IgD-negative memory B cell (primary cell): ENCODE measurements around the gene SV2B. TPM values are rescaled to one million over a fixed set of nuclear protein-coding genes. Genes with fewer than 3 reads are reported as not detected.

Source experiments
- H3K27ac Mint-ChIP-seq, 3 donors: one replicate each; pipeline ENCODE4 v1.8.0; 2020 to 2022; ENCODE audit warnings: mild to moderate bottlenecking in 3 of 3, mixed read lengths in 3 of 3, moderate library complexity in 1 of 3
- H3K27me3 Mint-ChIP-seq: one replicate; pipeline ENCODE4 v1.8.0; 2021; ENCODE audit warnings: mixed read lengths
- H3K36me3 Mint-ChIP-seq: one replicate; pipeline ENCODE4 v1.8.0; 2020; ENCODE audit warnings: mild to moderate bottlenecking, mixed read lengths
- H3K4me1 Mint-ChIP-seq, 3 donors: one replicate each; pipeline ENCODE4 v1.8.0; 2020 to 2022; ENCODE audit warnings: mixed read lengths in 3 of 3, mild to moderate bottlenecking in 1 of 3
- H3K4me3 Mint-ChIP-seq, 4 donors: one replicate each; pipeline ENCODE4 v1.8.0; 2020 to 2022; ENCODE audit warnings: mild to moderate bottlenecking in 4 of 4, mixed read lengths in 4 of 4, moderate library complexity in 3 of 4
- H3K9me3 Mint-ChIP-seq, 3 donors: one replicate each; pipeline ENCODE4 v1.8.0; 2020 to 2021; ENCODE audit warnings: mixed read lengths in 3 of 3, mild to moderate bottlenecking in 1 of 3
- polyA plus RNA-seq: library from polyadenylated mRNA; unstranded; fragments of 300-500 nt; fragmentation: Illumina TruSeq; gene quantifications from one replicate; pipeline ENCODE4 v1.2.3, GENCODE V29; 2021

SV2B gene
- polyA plus RNA-seq, 1 donor from 2014 or later: 0.01 TPM

DNA sequence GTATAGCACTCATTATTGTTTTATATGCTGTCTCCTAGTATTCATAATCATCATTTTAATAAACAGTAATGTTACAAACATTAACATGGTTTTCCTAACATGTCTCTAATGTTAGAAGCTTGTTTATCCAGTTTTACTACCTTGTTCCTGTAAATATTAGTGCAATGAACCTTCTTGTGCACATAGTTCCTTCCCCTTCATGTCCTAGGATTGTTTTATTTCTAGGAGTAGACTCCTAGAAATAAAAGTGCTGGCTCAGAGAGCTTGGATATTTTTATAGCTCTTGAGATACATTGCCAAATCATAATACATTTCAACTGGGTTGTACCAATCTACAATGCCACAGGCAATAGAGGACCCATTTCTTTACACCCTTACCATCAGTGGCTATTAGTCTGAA is 161.3 kb downstream of the SV2B start:
- Mint-ChIP-seq H3K4me3 (no peak overlapping the region), H3K9me3 (no peaks in the 10 kb centered on the region), H3K4me1 (peaks cover 0 to 8% (median 5%) of the 10 kb centered on the region in 3 donors), H3K27me3 (peaks cover 10% of the 10 kb centered on the region), H3K36me3 (peaks cover 1% of the 10 kb centered on the region), H3K27ac (no peak overlapping the region)

DNA sequence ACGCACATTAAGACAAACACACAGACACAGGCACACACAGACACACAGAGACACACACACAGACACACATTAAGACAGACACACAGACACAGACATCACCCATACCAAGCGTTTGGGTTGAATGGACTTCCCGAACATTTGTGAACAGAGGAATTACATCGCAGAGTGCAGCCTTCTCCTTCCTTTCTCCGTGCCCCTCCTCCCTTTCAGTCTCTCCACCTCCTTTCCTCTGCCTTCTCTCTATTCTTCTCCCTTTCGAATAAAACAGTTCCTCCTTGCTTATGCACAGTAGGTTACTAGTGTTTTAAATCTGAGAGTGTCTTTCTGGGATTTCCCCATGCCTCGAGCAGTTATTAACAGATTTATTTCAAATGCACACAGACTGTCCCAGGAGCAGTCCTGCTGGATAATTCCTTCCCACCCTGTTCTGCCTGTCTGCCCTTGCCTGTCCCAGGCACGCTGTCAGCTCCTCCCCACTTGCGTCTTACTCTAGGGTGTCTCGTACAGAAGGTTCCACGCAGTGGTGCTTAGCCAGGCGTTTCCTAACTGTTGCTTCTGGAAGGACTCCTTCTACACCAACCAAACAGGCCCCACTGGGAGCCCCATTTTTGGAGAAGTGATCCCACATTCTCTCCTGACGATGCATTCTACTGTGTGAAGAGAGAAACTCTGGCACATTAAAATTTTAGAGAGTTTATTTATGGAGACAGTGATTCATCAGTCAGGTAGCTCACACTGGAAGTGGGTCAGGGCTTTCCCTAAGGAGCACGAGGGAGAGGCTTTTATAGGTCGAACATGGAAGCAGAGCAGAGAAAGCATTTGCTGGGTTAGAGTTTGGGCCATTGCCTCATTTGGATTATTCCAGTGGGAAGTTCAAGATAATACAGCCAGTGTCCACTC is 163.8 kb downstream of the SV2B start:
- Mint-ChIP-seq H3K27ac (no peak overlapping the region), H3K4me1 (peaks cover 0 to 8% (median 5%) of the 10 kb centered on the region in 3 donors), H3K27me3 (peaks cover 4% of the 10 kb centered on the region), H3K9me3 (no peaks in the 10 kb centered on the region), H3K36me3 (no peaks in the 10 kb centered on the region), H3K4me3 (no peak overlapping the region)

DNA sequence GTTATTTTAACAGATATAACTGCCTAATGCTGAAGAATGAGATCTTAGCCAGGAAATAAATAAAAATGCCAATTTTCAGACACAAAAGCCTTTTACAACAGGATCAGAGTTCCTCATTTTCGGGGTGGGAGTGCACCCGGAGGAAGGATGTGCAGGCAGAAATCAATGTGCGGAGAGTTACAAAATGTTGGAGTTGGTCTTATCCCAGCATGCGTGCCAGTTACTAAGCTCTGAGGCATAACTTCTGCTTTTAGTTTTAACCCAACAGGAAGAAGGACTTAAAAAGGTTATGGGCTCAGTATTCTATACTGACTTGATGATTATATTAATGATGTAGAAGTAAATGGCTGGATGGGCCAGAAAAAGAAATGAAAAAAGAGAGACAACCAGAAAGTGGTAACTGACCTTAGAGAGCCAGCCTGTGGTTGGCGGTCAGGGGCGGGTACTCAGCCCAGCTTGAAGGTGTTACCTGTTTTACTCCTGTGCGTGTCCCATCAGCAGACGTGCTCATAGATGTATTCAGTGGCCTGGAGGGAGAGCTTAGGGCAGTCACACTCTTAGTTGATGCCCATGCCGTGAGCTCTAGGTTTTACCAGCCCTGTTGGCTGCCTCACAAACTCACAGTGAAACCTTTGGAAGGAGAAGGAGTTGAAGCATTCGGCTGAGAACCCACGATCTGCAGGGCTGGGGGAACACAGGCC is 164.7 kb downstream of the SV2B start:
- no peak overlapping the region for H3K27ac Mint-ChIP-seq
- H3K27me3 Mint-ChIP-seq: peaks cover 9% of the 10 kb centered on the region
- peaks cover 0 to 8% (median 5%) of the 10 kb centered on the region in 3 donors for H3K4me1 Mint-ChIP-seq
- H3K36me3 Mint-ChIP-seq: no peaks in the 10 kb centered on the region
- H3K9me3 Mint-ChIP-seq: no peaks in the 10 kb centered on the region
- H3K4me3 Mint-ChIP-seq: no peak overlapping the region

DNA sequence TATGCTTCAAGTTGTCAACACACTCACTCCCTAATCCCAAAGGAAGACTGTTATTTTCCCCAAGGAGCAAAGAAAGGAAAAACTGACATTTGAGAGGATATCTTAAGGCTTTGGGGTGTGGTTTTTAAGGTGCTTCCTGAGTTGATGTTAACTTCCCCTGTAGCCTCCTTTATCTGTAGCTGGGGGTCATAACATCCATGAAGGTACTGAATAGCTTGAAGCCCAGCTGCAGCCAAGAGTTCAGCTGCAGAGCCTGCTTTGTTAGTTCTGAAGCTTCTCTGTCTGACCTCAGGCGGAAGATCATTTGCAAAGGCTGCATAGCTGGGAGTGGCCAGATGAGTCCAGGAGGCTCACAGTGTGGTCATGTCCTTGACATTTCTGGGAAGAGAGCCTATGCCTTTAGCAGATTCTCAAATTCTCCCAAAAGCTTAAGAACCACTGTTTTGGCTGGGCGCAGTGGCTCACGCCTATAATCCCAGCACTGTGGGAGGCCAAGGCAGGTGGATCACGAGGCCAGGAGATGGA is 165.4 kb downstream of the SV2B start:
- Mint-ChIP-seq H3K27ac (no peak overlapping the region), H3K9me3 (no peaks in the 10 kb centered on the region), H3K4me3 (peak overlapping the region in 1 of 4 donors; percentile 46), H3K4me1 (peaks cover 0 to 8% (median 5%) of the 10 kb centered on the region in 3 donors), H3K36me3 (no peaks in the 10 kb centered on the region), H3K27me3 (peaks cover 10% of the 10 kb centered on the region)

DNA sequence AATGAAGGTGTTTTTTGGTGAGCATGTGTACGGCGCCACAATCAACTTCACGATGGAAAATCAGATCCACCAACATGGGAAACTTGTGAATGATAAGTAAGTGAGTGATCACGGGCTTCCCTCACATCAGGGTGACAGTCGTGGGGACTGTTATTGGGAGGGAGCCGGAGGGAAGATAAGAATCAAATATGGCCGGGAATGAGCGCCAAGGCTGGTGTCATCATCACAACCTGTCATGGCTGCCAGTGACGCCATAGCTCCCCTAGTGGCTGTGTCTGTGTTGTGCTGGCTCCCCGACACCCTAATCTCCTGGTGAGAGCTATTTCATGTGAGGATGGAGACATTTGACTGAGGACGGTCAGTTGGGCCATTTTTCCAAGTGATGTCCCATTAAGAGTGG is 168.5 kb downstream of the SV2B start:
- Mint-ChIP-seq H3K27me3 (peaks cover 12% of the 10 kb centered on the region), H3K27ac (no peak overlapping the region), H3K36me3 (no peaks in the 10 kb centered on the region), H3K4me1 (peaks cover 2 to 10% (median 5%) of the 10 kb centered on the region in 3 donors), H3K9me3 (no peaks in the 10 kb centered on the region), H3K4me3 (no peak overlapping the region)

DNA sequence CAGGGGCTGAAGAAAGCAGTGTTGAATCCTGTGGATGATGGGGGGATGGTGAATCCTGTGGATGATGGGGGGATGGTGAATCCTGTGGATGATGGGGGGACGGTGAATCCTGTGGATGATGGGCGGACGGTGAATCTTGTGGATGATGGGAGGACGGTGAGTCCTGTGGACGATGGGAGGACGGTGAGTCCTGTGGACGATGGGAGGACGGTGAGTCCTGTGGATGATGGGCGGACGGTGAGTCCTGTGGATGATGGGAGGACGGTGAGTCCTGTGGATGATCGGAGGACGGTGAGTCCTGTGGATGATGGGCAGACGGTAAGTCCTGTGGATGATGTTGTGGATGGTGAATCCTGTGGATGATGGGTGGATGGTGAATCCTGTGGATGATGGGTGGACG is 170.7 kb downstream of the SV2B start:
- peaks cover 0 to 3% (median 2%) of the 10 kb centered on the region in 3 donors for H3K4me1 Mint-ChIP-seq
- H3K4me3 Mint-ChIP-seq: no peak overlapping the region
- no peak overlapping the region for H3K27ac Mint-ChIP-seq
- peaks cover 0 to under 1% (median 0%) of the 10 kb centered on the region in 3 donors for H3K9me3 Mint-ChIP-seq
- peaks cover 14% of the 10 kb centered on the region for H3K27me3 Mint-ChIP-seq
- no peaks in the 10 kb centered on the region for H3K36me3 Mint-ChIP-seq

DNA sequence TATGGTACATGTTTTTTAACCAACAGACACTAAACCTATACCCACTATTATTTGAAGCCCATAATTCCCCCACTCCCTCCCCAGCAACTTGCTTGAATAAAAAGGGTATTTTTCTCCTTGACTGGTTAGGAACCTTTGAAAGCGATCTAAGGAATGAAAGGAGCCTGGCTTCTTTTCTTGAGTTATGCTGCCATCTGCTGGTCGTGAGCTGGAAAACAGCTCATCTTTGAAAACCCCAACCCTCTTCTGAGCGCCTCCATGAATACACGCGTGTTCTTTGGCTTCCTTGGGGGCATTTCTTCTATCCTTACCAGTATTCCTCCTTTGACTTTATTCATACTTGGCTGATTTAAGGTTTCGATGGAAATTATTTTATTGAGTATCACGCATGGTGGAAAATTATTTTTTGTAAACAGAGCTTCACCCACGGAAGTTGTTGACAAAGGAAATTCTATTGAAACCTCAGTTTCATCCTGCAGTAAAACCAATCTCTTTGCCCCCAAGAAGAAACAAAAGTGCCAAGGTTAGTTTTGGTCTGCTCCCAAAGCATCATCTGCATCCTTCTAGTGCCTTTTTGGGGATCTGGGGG is 171.6 kb downstream of the SV2B start:
- Mint-ChIP-seq H3K9me3 (peaks cover 0 to 8% (median 3%) of the 10 kb centered on the region in 3 donors), H3K36me3 (no peaks in the 10 kb centered on the region), H3K4me3 (no peak overlapping the region), H3K27me3 (peaks cover 14% of the 10 kb centered on the region), H3K27ac (no peak overlapping the region), H3K4me1 (peaks cover 0 to 3% (median 2%) of the 10 kb centered on the region in 3 donors)

DNA sequence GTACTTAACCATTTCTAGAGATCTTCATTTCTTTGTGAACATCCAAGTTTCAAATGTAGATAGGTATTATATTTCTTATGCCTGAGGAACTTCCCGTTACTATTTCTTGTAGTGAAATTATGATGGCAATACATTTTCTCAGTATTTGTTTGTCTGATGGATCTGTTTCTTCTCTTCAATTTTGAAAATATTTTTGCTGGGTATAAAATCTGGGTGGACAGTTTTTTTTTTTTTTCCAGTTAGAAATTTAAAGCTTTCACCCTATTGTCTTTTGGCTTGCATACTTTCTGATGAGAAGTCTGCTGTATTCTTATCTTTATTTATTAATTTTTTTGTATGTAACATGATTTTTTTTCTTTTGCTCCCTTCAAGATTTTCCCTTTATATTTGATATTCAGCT is 175.8 kb downstream of the SV2B start:
- peaks cover 2% of the 10 kb centered on the region for H3K36me3 Mint-ChIP-seq
- peaks cover 0 to 3% (median 2%) of the 10 kb centered on the region in 3 donors for H3K4me1 Mint-ChIP-seq
- H3K27me3 Mint-ChIP-seq: peaks cover 2% of the 10 kb centered on the region
- H3K27ac Mint-ChIP-seq: no peak overlapping the region
- H3K9me3 Mint-ChIP-seq: peaks cover 0 to 8% (median 3%) of the 10 kb centered on the region in 3 donors
- no peak overlapping the region for H3K4me3 Mint-ChIP-seq

DNA sequence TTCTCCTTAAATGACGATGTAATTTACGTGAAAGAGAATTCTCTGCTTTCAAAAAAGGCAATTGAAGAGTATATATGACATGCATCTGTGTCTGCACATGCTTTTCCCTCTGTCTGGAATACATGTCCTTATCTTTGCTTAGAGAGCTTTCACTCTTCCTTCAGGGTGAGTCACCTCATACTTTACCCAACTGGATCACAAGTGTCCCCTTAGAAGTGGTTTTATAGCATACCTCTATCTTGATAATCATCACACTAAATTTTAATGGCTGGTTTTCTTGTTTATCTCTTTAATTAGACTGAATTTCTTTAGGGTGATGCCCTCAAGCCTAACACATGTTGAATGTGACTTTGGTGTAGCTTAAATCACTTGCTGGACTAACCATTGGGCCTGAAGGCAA is 178.9 kb downstream of the SV2B start:
- H3K36me3 Mint-ChIP-seq: peaks cover 2% of the 10 kb centered on the region
- H3K9me3 Mint-ChIP-seq: peaks cover 0 to 8% (median 3%) of the 10 kb centered on the region in 3 donors
- no peak overlapping the region for H3K4me3 Mint-ChIP-seq
- H3K27ac Mint-ChIP-seq: no peak overlapping the region
- H3K4me1 Mint-ChIP-seq: no peaks in the 10 kb centered on the region
- peaks cover 8% of the 10 kb centered on the region for H3K27me3 Mint-ChIP-seq

DNA sequence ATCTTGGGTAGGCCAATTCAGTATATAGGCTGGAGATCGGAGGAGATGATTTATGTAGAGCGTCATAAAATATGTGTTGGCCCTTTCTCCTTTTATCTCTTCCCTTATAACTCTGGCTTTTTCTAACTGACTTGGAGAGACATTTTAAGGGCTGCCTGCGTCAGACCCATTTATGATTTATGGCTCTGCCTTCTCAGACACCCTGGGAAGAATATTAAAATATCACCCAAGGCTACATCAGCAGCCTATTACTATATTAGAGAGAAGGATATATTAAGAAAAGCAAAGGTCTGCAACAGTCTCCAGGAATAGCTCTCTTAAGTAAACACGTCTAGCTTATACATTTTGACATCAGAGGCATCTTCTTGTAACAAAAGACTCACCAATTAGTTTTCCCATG is 179.4 kb downstream of the SV2B start:
- no peaks in the 10 kb centered on the region for H3K4me1 Mint-ChIP-seq
- no peak overlapping the region for H3K4me3 Mint-ChIP-seq
- no peak overlapping the region for H3K27ac Mint-ChIP-seq
- H3K27me3 Mint-ChIP-seq: peaks cover 7% of the 10 kb centered on the region
- peaks cover 2% of the 10 kb centered on the region for H3K36me3 Mint-ChIP-seq
- H3K9me3 Mint-ChIP-seq: peaks cover 0 to 8% (median 3%) of the 10 kb centered on the region in 3 donors

DNA sequence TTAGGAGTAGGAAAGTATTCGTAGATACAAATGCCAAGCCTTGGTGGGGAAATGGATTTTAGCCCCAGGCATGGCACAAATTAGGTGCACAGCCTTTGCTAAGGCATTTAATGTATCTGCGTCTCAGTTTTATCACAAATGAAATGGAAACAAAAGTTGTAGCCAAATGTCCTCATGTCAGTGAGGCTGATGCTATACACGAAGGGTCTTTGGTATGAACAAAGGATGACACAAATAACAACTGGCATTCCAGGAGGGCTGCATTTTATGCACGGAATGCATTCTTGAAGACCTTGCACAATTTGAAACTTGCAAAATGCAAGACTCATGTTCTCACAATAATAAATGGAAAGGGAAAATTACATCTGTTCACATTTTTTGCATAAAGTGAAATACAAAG is 181.9 kb downstream of the SV2B start:
- peaks cover 10% of the 10 kb centered on the region for H3K27me3 Mint-ChIP-seq
- no peaks in the 10 kb centered on the region for H3K9me3 Mint-ChIP-seq
- H3K36me3 Mint-ChIP-seq: peaks cover 2% of the 10 kb centered on the region
- no peak overlapping the region for H3K27ac Mint-ChIP-seq
- no peak overlapping the region for H3K4me3 Mint-ChIP-seq
- no peaks in the 10 kb centered on the region for H3K4me1 Mint-ChIP-seq

DNA sequence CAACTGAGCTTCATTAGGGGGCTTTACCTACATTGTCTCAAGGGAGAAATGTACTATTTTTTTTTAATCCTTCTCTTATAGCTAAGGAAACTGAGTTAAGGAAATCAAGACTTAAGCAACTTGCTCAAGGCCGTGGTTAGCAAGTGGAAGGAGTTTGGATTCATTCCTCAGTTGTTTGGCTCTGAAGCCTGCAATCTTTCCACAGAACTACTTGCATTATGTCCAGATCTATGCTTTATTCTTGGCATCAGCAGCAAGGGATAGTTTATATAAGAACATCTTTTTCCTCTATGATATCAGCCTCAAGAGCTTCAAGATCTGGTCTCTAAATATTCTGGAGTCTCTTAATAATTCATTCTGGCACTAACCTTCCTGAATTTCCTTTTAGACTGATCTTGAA is 182.4 kb downstream of the SV2B start:
- no peaks in the 10 kb centered on the region for H3K4me1 Mint-ChIP-seq
- no peak overlapping the region for H3K4me3 Mint-ChIP-seq
- H3K27ac Mint-ChIP-seq: no peak overlapping the region
- peaks cover 10% of the 10 kb centered on the region for H3K27me3 Mint-ChIP-seq
- peaks cover under 1% of the 10 kb centered on the region for H3K36me3 Mint-ChIP-seq
- H3K9me3 Mint-ChIP-seq: no peaks in the 10 kb centered on the region

DNA sequence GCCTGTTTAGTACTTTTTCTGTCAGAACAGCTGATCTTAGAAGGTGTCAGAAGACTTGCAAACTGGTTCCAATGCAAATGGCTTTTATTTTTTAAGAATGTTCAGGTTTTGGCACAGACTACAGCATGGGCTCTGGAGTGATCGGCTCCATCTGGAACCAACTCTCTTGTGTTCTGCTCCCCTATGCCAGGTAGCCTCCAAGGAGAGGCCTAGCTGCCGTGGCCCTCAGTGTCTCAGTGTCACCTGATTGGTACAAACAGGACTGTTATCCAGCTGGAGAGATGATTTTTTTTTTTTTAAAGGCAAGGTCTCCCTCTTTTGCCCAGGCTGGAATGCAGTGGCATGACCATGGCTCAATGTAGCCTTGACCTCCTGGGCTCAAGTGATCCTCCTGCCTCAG is 183.1 kb downstream of the SV2B start:
- Mint-ChIP-seq H3K27me3 (peaks cover 10% of the 10 kb centered on the region), H3K9me3 (no peaks in the 10 kb centered on the region), H3K4me1 (no peaks in the 10 kb centered on the region), H3K4me3 (no peak overlapping the region), H3K27ac (no peak overlapping the region), H3K36me3 (no peaks in the 10 kb centered on the region)

DNA sequence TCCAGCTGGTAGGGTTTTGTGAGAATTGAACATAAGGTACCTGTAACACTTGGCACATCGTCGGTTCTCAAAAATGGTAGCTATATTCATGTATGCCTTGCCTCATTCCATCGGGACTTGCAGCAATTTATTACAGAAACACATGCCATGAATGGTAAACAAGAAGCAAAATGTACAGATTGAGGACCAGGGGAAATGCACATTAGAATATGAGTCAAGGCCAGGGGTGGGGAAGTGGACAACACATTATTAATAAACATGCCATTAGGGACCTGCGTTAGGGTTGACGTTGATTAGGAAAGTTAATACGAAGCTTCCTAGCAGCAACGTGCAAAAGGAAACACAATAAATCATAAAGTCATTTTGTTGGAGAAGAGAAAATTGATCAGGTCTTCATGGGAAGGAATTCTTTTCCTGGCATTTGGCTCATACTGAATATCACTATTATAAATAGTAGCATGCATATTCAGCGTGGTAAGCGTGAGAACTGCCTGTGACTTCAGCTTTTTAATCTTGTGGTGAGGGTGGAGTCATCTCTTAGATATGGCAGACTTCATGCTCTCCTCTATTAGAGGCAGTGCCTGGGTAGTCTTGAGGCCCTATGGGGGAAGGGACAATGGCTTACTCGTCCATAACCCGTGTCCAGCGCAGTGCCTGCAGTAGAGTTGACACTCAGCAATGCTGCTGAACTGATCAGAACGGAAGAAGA is 184.9 kb downstream of the SV2B start:
- Mint-ChIP-seq H3K4me3 (no peak overlapping the region), H3K4me1 (no peaks in the 10 kb centered on the region), H3K9me3 (no peaks in the 10 kb centered on the region), H3K27me3 (peaks cover 10% of the 10 kb centered on the region), H3K27ac (no peak overlapping the region), H3K36me3 (no peaks in the 10 kb centered on the region)
